AG20443 (cell line): ENCODE measurements around the gene UACA.
"Not testable (repeated sequence)": the region's sequence is repeated elsewhere in the genome, so short reads cannot be mapped to it uniquely, and the experiment has no call there.

ENCODE experiments used
- DNase-seq: peaks from one replicate; pipeline ENCODE4 v3.0.0; 2012; ENCODE audit warnings: low spot score, mixed read lengths

The UACA gene

GRCh38 chr15:70627734-70628548 lies 135.4 kb downstream of the UACA start:
- peak; percentile 61 for DNase-seq

DNA sequence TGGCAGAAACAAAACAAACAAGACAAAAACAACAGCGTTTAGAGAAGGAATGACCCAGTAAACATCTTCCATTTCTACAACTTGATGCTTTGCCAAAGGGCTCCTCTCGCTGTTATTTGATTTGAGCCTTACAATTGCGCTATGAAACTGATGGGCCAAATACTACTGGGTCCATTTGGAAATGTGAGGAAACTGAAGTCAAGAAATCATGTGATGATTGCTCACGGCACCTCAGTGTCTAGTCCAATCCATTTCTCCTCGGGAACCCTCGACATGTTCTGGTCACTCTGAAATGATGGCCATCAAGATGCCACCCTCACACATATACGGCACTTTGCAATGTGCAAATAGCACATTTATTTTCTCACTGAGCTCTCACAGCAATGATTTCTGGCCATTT lies 136.0 kb downstream of the UACA start:
- no peak for DNase-seq

- DNase-seq = no peak
Measured at GRCh38 chr15:70625438-70625837, 137.9 kb downstream of the UACA start.

- no peak for DNase-seq
Measured at GRCh38 chr15:70625011-70625410, 138.3 kb downstream of the UACA start.

GRCh38 chr15:70618929-70619328 lies 144.4 kb downstream of the UACA start:
- DNase-seq = no peak

- no peak for DNase-seq
Measured at GRCh38 chr15:70617911-70618287, 145.5 kb downstream of the UACA start.

- peak; percentile 25 for DNase-seq
Measured at GRCh38 chr15:70617076-70617910, 146.1 kb downstream of the UACA start.

GRCh38 chr15:70616311-70616756 lies 147.0 kb downstream of the UACA start:
- DNase-seq = not testable (repeated sequence)

- peak; percentile 2 for DNase-seq
Measured at GRCh38 chr15:70615435-70616310, 147.7 kb downstream of the UACA start.

- no peak for DNase-seq
Measured at GRCh38 chr15:70614221-70614620, 149.1 kb downstream of the UACA start.

DNA sequence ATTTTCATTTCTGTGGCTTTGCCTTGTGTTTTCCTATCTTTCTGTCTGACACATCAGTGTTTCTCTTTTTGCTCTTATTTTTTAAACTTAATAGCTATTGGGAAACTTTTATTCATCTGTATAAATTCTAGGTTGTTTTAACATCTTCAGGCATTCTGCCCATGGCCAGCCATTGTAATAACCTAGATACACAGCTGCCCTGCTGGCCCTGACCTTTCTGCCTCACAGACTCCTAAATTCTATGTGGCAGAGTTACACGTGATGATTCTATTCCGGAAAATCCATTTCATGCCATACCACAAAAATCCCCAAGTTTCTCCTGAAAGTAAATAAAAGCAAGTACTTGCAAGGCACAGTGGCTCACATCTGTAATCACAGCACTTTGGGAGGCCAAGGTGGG lies 150.1 kb downstream of the UACA start:
- no peak for DNase-seq

GRCh38 chr15:70611286-70611685 lies 152.1 kb downstream of the UACA start:
- DNase-seq = no peak

- peak; percentile 4 for DNase-seq
Measured at GRCh38 chr15:70610541-70610940, 152.8 kb downstream of the UACA start.

GRCh38 chr15:70609889-70610288 lies 153.5 kb downstream of the UACA start:
- peak; percentile 8 for DNase-seq

DNA sequence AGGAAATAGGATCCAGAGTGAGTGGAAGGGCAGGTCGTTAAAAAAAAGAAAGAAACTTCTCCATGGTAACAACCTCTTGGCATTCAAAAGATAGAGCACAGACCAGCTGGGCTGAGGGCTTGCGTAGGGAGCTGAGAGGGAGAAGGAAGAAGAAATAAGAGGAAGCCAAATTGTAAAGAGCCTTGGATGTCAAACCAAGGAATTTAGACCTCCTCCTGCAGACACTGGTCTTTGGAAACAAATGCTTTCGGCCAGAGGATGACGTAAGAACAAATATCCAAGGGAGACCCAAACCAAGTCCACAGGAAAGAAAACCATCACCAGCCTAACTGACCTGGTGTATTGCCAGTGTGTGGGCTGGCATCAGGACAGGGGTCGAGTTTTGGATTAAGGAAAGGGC lies 155.2 kb downstream of the UACA start:
- no peak for DNase-seq

GRCh38 chr15:70605606-70606410 lies 157.6 kb downstream of the UACA start:
- peak; percentile 46 for DNase-seq

DNA sequence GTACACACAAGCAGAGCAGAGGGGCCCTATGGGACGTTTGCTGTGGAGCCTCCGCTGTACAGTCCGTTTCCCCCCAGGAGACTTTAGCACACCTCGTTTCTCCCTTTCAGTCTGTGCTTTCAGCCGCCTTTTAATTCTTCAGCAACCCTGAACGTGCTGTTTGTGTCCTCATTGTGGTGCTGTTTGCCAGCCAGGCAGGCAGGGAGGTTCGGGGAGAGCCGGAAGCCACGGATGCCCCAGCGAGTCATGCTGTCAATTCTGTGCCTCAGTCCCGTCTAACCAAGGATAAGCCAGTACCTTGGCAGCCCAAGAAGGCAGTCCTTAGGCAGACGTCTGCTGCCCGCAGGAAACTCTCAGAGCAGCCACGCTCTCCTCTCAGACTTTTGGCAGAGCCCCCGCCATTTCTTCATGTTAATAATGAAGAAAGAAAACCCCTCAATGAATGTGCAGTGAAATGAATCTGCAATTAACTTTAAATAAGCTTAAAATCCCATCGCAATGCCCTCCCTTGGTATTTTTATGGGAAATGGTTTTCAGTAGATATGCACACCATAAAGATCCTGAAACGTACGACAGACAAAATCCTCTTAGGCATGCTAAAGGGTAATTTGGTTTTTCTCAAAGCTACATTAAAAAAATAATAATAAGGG lies 158.6 kb downstream of the UACA start:
- DNase-seq = peak; percentile 20
